H1 (cell line): Measurements from ENCODE around the gene OR52N5. TPM values are rescaled to one million over a fixed set of nuclear protein-coding genes. Genes with fewer than 3 reads are reported as not detected.

Experiments
- USF2 ChIP-seq: IDR thresholded peaks from 2 replicates; pipeline ENCODE4 v1.6.1; 2011; ENCODE audit warnings: low read length, improper control_type of control experiment
- polyA plus RNA-seq, 7 experiments: library from polyadenylated mRNA; depleted of rRNA in 3 of 7; stranded (reverse) in 5 of 7; unstranded in 2 of 7; fragments of >200 nt in 5 of 7; fragments of 200-250 nt in 2 of 7; gene quantifications; 1 replicate in 5 of 7; 2 replicates in 1 of 7; 4 replicates in 1 of 7; pipeline versions ENCODE4 v1.2.1 to v1.2.3, GENCODE V29; 2011 to 2013; ENCODE audit warnings: missing spikeins in 2 of 7, mixed read lengths in 2 of 7
- total RNA-seq: library from RNA; stranded (reverse); fragmentation: NEBNext Ultra II Directional; extraction: Animal tissue kit (Norgen Biotek cat#: 25700); gene quantifications from 2 replicates; pipeline ENCODE4 v1.2.1, GENCODE V29; 2021

The OR52N5 gene
- total and polyA plus RNA-seq, 2 of the 8 experiments (the other 6 are each of a cell fraction or from before 2014, with no cell fraction given), result 0.12 TPM; not detected in 1

DNA sequence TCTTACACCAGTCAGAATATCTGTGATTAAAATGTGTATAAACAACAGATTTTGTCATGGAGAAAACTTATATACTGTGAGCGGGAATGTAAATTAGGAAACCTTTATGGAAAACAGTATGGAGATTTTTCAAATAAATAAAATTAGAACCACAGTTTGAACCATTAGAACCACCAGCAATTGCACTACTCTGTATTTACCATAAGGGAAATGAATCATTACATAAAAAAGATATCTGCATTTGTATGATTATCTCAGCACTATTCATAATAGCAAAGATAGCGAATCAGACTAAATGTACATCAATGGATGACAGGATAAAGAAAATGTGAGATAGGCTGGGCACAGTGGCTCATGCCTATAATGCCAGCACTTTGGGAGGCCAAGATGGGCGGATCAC lies 36.5 kb downstream of the OR52N5 start (continued):
- no peak for TF ChIP-seq USF2
